ENCODE measurements around the gene RAI1.

RAI1 gene

DNA sequence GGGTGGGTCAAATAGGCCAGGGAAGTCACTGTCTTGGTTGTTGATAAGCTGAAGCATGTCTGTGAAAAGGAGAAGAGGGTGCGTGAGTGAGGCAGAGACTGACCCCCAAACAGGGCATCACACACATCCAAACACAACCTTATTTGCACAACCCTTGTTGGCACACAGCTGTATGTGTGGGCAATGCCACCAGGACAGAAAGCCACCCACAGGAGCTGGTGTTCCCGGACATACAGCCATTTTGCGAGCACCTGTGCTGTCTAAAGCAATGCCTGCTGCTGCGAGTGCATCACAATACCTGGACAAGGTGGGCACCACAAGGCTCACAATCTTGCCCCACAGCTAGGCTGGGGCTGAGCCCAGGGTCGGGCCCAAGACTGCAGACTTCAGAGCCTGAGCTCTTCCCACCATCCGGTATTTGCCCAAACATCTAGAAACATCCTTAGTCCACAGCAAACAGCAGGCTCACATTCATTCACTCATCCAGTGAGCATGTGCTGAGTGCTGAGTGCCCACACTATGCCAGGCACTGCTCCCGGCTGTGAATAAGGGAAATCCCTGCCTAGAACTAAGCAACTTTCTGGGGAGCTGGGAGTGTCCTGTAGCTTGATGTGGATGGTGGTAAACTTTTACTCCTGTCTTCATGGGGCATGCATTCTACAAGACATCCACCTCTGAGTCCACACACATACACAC, 139.4 kb downstream of the RAI1 start:
- no peak for DNase-seq

DNA sequence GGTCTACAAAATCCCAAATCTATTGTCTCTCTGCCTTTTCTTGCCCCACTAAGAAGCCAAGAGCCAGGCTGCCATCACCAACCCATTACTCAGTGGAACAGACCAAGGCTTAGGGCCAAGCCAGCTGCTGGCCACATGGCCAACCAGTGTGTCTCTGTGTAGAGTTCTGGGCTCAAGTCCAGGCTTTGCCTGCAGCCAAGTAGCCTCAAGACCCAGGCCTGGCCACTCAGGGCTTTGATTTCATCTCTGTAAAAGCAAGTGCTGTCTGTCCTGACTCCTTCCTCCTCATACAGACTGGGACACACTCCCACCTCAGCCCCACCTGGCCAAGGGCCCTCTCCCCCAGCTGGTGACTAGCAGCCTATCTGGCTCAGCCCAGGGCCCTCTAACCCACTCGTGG, 140.9 kb downstream of the RAI1 start:
- no peak for DNase-seq

DNA sequence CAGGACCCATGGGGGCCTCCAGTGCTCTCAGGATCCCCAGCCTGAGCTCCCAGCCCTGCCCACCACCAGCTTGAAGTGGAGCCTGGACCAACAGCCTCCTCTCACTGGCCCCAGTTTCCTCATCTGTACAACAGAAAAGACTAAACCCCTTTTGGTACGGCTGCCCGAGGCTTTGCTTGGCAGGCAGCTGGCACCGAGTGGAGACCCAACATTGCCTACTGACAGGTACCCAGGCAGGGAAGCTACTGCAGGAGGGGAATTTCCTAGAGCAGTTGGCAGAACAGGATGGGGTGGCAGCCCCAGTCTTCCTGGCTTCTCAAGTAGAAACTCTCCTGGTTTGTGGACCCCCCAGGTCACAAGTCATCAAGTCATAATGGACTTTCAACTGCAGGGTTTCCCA, 141.4 kb downstream of the RAI1 start:
- DNase-seq: no peak

DNA sequence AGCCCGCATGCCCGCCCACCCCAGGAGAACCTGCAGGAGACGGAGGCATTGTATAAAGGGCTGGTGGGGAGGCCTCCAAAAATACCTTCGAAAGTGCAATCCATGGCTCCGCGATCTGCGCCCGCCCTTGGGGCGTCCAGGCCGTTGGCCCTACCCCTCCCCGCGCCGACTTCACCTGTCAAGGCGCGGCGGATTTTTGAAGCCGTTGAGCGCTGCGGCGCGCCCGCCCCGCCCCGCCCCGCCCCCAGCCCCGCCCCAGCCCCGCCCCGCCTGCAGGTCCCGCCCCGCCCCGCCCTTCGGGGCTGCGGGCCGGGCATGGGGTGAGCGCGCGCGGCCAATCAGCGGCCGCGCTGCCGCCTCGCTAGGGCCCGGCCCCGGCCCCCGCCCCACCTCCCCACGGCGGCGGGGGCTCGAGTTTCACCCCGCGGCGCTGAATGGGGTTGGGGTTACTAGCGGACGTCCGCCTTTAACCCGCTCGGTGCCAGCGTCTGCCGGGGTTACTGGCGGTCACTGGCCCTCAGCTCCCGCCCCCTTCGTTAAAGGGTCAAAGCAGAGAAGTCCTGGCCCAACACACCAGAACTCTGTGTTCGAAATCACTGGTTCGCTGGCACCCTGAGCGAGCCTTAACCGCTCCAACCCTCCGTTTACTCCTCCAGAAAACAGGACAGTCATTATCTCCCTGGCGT, 142.3 kb downstream of the RAI1 start:
- peak; percentile 24 to 80 (median 66) for DNase-seq

DNA sequence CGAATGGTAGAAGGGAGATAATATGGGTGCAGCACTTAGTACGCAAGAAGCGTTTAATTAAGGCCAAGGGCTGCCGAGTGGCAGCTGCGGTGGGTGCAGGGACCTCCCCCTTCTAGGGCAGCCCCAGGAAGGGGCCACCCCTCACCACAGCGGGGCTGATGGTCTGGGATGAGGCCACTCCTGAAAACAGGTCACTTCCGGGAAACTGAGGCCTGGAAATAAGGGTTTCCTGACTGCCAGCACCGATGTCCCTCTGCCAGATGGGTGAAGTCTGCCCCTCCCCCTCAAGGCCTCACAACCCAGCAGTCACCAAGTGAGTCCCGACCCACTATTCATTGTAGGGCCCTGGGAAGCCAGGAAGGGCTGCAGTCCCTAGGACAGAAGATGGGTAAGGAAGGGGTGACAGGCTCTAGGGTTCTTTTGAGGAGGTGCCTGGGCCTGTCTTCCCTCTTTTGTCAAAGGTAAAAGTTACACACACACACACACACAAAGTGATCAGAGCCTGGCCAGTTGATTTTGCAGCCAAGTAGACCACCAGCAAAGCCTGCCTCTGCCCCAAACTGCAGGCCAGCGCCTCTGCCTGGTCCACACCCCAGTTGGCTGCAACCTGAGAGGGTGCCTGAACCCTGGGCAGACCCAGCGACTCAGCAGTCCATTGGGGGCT, 143.0 kb downstream of the RAI1 start:
- no peak for DNase-seq

DNA sequence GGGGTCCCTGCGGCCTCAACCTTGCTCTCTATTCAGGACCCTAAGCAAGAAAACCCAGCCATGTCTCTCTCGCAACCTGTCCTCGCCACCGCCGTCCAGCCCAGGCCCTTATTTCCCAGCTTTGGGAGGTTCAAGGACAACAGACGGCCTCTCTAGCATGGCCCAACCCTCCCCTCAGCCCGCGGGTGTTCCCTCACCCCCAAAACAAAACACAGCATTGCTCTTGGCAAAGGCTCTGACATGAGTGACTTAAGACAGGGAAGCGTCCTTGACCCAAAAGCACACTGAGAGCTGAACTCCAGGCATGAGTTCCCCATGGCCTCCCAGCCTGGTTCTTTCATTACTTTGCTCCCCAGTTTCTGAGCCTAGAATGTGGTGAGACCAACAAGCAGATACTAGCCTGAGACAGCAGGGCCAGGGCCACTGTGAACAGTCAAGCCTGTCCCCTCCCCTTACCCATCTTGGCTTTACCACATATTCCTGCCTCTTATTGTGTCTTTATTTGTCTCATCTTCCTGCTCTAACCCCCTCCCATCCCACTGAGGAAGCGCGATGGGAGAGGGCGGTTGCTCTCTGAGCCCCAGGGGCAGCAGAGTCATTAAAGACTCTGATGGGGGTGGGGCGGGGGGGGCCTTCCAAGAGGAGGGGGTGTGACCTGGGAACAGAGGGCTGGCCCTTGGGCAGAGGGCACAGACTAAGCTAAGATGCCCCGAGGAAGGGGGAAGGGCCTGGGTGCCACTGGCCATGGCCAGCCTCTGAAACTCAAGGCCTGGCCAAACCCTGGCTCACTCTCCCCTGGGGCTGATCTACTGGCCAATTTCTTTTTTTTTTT, 143.7 kb downstream of the RAI1 start:
- DNase-seq: no peak

DNA sequence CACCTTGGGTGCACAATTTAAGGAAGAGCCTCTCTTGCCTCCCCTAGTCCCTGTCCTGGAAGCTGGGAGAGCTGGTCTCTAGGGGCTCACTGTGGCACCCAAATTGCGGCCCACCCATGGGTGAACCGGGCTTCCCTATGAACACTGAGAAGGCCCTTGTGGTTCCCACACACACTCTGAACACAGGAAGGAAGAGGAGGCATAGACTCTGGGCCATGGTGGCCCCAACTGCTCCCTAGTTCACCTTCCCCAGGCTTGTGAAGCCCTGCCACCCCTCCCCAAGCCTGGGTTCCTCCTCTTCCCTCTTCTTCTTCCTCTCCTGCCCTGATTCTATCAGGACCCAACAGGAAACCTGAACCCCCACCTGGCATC, 145.1 kb downstream of the RAI1 start:
- no peak for DNase-seq

DNA sequence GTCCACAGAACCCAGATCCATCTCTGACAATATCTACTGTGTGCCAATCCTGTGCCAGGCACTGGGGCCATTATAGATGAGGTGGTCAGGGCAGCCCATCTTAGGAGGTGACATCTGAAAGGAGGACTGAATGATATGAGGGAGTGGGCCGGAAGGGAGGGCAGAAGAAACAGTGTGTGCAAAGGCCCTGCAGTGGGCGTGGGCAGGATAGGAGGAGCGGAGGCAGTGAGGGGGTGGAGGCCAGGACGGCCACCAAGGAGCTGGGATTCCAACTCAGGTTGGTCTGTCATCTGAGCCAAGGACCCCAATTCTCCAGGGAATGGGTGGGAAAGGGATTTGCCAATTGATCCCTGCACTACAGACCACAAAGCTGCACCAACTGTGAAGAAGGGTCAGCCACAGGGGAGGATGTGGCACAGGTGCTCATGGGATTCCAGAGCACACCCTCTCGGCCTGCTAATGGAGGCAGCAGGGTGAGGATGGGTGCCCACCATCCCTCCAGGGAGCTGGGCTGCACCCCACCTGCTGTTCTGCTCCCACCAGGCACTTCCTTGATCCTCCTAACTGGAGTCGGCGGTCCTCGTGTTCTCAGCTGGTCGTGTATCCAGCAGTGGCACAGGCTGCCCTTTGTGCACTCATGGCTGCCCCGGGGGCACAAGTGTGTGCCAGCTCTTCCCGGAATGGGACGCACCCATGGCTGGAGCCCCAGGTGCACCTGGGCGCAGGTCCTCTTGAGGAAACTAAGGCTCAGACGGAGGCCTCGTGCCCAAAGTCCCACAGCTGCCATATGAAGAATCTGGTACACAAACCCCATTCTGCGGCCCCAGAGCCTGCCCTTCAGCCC, 145.9 kb downstream of the RAI1 start:
- DNase-seq: no peak

DNA sequence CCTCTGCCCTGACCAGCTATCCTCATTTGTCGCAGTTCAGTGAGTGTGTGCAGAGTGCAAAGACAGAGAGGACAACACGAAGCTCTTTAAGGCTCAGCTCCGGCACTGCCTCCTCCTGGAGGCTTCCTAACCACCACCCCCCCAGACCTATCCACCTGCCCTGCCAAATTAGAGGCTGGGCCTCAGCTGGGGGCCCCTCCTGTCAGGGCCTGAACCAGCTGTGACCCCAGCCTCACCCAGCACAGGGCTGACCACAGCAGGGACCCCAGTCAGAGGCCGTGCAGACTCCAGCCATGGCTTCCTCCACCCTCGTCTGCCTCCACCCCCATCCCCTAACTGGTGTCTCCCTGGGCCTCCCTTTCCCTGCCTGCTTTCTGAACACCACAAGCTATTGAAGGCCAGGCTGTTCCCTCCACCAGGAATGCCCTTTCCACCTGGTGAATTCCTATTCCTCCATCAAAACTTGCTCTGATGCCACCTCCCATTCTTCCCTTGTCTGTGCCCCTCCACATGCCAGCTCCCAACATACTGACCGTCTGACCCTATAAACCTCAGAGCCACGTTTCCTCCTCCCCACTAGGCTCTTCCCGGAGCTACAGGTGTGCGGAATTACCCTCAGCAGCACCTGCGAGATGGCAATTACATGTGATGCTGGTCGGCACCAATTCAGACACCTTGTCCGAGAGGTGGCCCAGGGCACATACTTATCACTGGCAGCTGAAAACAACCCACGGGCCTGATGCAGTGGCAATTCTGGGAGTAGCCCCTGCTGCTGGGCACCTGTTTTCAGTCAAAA, 146.8 kb downstream of the RAI1 start:
- no peak for DNase-seq

DNA sequence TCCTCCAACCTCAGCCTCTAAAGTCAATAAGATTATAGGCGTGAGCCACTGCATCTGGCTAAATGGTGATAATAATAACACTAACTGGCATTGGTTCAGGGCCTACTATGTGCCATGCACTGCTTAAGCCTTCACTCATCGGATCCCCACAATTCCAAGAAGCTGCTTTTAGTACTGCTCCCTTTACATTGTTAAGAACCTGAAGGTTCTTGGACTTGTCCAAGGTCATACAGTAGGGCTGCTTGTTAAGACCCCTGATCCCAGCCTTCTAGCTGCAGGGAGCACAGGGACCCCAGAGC, 149.0 kb downstream of the RAI1 start:
- DNase-seq: no peak

DNA sequence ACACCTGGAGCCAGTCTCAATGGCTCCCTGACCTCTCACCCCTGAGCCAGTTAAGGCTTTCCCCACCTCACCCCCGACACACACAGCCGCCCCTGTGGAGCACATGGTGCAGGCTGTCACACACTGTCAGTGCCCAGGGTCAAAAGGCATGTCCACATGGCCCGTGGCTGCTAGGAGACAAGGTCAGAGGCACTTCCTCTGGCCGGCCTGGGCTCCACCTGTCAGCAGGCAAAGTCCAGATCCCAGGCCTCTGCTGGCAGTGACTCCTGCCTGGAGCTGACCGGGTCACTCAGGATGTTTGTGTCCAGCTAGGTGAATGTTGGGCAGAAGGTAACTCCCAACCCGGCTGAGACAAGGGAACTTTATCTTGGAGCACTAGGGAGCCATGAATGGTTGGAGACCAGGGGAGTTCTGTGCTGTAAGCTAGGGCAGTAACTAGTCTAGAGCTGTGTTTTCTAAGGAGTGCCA, 149.5 kb downstream of the RAI1 start:
- DNase-seq: no peak

DNA sequence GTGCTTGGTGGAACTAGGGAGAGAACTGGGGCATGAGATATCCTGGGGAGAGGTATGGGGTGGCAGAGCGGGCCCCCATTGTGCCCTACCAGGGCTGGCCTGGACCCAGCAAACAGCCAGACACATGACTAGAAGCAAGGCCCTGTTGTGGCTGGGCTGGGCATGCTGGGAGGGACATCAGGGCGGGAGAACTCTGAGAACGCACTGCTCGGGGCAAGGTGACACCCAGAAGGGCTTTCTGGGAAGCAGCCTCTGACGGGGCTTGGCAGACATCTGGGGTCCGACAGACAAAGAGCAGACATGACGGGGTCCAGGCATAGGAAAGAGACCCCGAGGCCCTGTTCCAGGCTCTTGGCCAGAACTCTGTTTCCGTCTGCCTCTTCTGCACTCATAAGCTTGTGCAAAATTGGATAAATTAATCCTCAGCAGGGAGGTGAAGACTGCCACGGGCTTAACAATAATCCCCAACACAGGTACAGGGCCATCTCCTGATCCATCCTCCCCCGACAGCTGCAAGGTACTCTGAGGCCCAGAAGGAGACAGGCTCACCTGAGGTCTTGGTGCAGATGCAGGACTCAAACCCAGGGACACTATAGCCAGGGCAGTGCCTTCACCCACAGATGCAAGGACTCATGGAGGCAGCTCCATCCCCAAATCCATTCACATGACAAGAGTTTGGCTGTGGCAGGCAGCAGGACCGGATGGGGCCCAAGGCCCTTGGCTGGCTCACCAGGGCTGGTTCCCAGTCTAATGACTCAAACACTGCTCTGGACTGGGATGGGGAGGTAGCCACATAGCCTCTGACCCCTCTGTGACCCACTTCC, 150.2 kb downstream of the RAI1 start:
- DNase-seq: no peak

DNA sequence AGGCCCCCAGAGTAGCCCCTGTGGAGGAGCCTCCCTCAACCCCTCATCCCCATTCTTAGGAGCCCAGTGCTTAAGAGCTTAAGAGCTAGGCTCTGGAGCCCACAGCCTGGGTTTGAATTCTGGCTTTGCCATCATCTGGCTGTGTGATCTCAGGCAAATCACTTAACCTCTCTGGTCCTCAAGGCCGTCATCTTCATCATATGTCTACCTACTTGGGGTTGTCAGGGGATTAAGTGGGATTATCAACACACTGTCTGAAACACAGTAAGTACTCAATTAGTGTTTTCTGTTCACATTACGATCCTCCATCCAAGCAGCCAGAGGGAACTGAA, 150.7 kb downstream of the RAI1 start:
- no peak for DNase-seq

DNA sequence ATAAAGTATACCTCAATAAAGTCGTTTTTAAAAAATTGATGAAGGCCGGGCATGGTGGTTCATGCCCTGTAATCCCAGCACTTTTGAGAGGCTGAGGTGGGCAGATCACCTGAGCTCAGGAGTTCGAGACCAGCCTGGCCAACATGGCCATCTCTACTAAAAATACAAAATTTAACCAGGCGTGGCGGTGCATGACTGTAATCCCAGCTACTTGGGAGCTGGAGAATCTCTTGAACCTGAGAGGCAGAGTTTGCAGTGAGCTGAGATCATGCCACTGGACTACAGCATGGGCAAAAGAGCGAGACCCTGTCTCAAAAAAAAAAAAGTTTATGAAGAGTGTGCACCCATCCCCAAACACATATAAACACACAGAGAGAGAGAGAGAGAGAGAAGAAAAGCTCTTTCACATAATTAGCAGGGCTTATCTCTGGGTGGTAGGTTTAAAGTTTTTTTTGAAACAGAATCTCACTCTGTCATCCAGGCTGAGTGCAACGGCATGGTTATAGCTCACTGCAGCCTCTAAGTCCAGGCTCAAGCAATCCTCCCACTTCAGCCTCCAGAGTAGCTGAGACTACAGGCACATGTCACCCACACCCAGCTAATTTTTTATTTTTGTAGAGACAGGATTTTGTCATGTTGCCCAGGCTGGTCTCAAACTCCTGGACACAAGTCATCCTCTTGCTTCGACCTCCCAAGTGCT, 152.6 kb downstream of the RAI1 start:
- no peak for DNase-seq

DNA sequence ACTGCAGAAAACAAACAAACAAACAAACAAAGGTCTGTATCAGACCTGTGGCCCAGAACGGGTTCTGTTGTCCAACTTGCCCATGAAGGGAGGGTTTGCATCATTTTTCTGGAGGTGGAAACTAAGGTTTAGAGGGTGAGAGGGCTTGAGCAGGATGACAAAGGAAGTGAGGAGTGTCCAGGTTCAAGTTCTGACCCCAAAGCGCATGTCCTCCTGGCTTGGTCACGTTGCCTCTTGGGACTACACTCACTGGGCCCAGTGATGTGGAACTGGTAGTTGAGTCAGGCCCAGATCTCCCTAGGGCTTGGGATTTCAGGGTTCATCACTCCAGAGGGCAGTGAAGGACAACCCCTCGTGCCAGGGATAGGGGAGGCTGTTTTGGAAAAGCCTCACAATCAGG, 153.7 kb downstream of the RAI1 start:
- no peak for DNase-seq

DNA sequence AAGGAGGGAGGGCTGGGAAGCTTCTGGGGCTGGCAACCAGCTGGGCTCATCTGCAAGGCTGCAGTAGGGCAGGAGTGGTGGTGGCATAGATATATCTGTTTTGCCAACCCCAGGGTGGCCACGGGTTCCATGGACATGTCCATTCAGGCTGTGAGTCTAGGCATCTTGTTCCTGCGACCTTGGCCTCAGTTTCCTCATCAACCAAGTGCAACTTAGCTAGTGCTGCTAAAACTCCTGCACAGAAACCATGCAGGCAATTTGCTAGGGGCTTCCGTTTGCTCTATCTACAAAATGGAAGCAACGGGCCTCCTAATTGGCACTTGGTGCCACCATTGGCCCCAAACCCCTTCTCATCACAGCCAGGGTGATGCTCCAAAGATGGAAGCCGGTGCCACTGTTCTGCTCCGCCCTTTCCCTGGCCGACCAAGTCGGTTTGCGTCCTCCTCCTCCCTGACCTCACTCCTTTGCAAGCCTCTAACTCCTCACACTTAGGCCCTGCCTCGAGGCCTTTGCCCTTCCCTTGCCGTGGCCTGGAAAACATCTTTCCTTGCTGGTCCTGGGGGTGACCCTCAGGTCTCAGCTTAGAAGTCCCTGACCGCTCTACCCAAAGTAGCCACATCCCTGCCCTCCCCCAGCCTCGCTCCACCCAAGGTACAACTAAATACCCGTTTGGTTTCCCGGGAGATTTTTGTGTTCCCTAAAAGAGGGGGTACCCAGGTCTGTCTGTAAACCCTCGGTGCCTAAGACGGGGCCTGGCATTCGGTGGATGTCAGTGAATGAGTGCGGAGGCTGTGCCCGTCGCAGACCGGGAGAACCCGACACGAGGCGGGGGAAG, 154.4 kb downstream of the RAI1 start:
- DNase-seq: no peak

DNA sequence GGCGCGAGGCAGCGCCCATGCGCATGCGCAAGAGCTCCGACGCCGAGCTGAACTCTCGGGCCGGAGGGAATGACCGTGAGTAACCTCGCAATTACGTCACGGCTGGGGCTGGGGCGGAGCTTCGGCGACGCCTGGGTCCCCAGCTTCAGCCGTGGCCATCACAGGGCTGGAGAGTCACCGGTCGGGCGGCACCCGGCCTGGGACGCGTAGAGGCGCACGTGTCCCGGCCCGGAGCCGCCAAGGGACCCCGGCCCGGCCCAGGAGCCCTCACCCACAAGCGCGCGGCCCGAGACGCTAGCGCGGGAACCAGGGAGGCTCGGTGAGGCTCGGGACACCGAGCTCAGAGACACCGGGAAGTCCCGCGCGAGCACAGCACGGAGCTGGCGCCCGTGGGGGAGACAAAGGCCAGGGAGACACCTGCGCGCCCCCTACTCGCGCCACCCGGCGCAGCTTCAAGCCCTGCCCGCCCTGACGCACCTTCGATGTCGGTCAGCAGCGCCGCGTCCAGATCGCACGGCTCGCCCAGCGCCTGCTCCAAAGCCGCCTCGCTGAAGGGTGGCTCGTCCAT, 155.1 kb downstream of the RAI1 start:
- peak; percentile 90 to 96 (median 90) for DNase-seq

DNA sequence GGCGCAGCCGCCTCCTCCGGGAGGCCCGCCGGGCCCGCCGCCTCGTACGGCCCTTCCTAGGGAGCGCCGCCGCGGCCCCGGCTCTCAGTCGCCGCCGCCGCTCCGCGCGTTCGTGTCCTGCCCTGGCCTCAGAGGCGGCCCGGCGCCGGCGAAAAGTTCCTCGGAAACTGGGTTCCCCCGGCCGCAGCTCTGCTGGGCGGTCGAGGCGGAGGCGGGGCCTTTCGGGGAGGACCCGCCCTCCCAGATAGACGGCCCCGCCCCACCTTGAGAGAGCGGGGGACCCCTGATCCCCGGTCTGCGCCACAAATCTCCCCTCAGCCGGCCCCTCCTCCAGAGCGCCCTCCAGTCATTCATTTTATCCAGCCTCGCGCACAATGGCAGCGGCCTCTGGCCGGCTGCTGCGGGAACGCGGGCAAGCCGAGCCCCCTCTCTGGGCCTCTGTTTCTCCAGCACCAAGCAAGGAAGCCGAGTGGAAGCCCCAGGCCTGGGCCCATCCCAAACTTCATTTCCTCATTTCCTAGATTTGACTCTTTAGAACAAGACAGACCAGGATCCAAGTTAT, 155.6 kb downstream of the RAI1 start, which contains the start of gene SREBF1:
Gene SREBF1, minus strand, starts transcription at position 169 of the 562 bp plus-strand sequence. CDS start 169 bp downstream, outside the sequence.
- DNase-seq: no peak
